GM12865 (cell line): Measurements from ENCODE around the gene FNIP1.

Experiments
- DNase-seq: peaks from one replicate; pipeline ENCODE4 v3.0.0; 2010; ENCODE audit warnings: low read depth
- H3K4me3 ChIP-seq: 2 replicates; pipeline ENCODE4 v1.5.1; 2011; ENCODE audit warnings: mild to moderate bottlenecking, low read depth, low read length, control low read depth
- TF ChIP-seq, protein P1 (sequence below): IDR thresholded peaks from 2 replicates; pipeline ENCODE4 v1.5.1; 2011; ENCODE audit warnings: low read length, control low read depth, low read depth, inconsistent platforms; ENCODE audit not compliant: insufficient read depth; ENCODE audit errors: missing control alignments

The FNIP1 gene

GRCh38 chr5:131610198-131611063 lies 186.4 kb downstream of the FNIP1 start:
- no peak overlapping the region for H3K4me3 ChIP-seq
- TF ChIP-seq, protein P1, sequence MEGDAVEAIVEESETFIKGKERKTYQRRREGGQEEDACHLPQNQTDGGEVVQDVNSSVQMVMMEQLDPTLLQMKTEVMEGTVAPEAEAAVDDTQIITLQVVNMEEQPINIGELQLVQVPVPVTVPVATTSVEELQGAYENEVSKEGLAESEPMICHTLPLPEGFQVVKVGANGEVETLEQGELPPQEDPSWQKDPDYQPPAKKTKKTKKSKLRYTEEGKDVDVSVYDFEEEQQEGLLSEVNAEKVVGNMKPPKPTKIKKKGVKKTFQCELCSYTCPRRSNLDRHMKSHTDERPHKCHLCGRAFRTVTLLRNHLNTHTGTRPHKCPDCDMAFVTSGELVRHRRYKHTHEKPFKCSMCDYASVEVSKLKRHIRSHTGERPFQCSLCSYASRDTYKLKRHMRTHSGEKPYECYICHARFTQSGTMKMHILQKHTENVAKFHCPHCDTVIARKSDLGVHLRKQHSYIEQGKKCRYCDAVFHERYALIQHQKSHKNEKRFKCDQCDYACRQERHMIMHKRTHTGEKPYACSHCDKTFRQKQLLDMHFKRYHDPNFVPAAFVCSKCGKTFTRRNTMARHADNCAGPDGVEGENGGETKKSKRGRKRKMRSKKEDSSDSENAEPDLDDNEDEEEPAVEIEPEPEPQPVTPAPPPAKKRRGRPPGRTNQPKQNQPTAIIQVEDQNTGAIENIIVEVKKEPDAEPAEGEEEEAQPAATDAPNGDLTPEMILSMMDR = no peak

DNA sequence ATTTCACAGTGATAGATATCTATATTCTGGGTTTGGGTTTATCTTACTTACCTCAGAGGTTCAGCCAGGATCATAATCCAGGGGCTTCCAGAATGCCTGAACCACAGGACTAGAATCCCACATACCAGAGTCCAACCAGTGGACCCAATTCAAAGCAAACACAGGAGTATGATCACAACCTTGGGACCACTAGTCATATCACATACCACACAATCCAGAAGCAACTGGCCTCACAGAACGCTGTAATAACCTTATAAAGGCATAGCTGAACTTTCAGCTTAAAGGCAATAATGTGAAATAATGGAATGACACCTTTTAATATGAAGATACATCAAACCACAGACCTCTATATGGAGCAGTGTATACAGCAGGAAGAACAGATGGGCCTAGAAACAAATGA lies 187.0 kb downstream of the FNIP1 start:
- H3K4me3 ChIP-seq = no peak overlapping the region
- TF ChIP-seq, protein P1 = no peak
- DNase-seq = no peak

More at GRCh38 chr5:131610198-131611063, 186.4 kb downstream of the FNIP1 start:
- DNase-seq = no peak

DNA sequence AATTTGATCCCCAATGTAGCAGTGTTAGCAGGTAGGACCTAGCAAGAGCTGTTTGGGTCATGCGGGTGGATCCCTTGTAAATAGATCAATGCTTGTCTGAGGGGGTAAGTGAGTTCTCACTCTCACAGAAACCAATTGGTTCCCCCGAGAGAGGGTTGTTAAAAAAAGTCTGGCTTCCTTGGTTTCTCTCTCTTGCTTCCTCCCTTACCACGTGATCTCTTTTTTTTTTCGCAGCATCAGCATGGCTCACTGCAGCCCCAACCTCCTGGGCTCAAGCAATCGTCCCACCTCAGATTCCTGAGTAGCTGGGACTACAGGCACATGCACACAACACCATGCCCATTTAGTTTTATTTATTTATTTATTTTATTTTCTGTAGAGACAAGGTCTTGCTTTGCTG lies 188.2 kb downstream of the FNIP1 start:
- DNase-seq = no peak
- no peak overlapping the region for H3K4me3 ChIP-seq
- TF ChIP-seq, protein P1 = no peak

DNA sequence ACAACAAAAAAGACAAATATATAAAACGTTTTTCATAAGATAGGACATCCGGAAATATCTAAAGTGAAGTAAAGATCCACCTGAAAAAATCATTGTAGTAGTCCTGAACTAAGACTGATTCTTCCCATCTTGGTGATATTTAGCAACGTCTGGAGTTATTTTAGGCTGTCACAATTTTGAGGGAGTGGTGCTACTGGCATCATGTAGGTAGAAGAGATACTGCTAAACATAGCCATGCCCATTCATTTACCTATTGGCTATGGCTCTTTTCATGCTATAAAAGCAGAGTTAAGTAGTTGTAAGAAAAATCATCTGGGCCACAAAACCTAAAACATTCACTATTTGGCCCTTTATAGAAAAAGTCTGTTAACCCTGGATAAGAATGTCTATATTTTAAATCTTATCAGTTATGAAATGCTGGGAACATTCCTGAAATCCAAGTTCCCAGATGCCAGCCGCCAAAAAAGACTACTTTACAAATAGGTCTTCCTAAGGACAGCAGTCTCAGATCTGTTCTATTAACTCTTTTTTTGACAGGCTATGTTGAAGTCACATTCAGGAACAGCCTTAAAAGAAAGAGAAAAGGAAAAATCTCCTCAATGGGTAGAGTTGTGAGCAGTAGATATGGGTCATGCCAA lies 188.8 kb downstream of the FNIP1 start:
- TF ChIP-seq, protein P1 = no peak
- DNase-seq = no peak
- no peak overlapping the region for H3K4me3 ChIP-seq

GRCh38 chr5:131607418-131607817 lies 189.4 kb downstream of the FNIP1 start:
- H3K4me3 ChIP-seq = no peak overlapping the region
- TF ChIP-seq, protein P1 = no peak

DNA sequence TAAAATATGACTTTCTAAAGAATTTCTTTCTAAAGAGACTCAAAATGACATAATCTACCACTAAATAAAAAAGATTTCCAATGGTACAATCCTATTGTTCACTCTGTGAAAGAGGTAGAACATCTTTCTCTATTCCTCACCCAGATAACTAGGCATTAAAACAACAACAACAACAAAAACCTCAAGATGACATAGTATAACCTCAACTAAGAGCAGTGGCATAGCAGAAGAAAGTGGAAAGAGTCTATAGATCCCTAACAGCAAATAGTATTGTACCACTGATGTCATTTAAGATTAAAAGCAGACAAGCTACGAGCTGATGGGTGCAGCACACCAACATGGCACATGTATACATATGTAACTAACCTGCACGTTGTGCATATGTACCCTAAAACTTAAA lies 191.7 kb downstream of the FNIP1 start:
- TF ChIP-seq, protein P1 = no peak
- H3K4me3 ChIP-seq = no peak overlapping the region
- DNase-seq = no peak

More at GRCh38 chr5:131607418-131607817, 189.4 kb downstream of the FNIP1 start:
- no peak for DNase-seq
